NCI-H524 (cell line): ENCODE results near the gene PANK4.
A peak's percentile ranks its signal among the peaks of the same experiment; 100 is the strongest.

ENCODE experiments used
- DNase-seq, 2 experiments: peaks; one replicate each; lab custom pipeline; 2025; lab: John Stamatoyannopoulos, UW

PANK4 gene

DNA sequence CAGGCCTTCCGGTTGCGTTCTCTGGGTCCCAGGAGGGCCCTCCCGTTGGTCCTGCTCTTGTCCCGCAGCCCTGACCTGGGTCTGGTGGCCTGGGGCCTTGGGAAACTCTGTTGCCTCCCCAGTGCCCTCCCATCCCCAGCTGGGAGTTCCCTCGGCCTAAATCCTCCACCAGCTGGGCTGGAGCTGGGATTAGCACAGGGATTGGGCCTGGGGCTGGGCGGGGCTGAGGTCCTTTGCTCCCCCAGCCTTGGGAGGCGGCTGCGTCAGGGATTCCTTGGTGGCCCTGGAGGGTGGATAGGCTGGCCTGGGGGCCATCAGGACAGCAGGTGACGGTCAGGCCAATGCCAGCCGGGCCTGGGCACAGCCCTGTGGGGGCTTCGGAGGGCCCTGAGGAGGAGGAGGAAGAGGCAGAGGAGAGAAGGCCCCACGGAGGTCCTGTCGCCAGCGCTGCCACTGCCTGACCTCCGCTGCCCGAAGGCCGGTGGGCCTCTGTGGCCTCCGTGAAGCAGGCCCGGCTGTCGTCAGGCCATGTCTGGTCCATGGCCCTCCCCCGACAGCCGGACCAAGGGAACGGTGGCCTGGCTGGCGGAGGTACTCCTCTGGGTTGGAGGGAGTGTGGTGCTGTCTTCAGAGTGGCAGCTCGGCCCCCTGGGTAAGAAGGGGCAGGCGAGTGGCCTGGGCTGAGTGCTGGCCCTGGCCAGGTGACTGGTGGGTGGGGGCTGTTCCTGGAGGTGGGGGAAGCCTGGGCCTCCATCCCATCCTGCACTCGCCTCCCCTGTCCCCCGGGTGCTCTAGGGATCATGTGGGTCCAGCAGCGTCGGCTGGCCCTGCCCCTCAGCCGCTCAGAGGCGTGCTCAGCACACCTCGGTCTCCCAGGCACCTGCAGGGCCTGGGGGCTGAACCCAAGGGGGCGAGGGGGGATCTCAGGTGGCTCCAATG is 50.1 kb downstream of the PANK4 start, which contains the start of gene PLCH2:
PLCH2 (plus strand) TSS at position 229 of the 939 bp plus-strand sequence; CDS start at position 529, 300 bp downstream.
- peak; percentile 71 to 82 for DNase-seq

DNA sequence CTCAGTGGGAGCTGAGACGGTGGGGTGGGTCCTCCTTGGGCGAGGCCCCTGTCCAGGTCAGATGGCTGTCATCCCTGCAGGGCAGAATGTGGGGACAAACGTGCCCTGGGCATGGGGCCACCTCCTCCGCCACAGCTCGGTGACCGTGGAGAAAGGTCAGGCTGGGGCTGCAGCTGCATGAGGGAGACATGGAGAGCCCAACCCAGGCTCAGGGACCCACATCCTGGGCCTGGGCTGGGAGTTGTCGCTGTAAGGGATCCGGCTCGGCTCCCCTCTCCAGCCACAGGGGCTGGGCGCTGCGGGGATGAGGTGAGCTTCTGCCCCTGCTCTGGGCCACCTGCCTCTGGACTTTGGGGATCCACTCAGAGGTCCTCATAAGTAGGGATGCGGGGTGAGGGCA is 50.8 kb downstream of the PANK4 start:
- DNase-seq = no peak

DNA sequence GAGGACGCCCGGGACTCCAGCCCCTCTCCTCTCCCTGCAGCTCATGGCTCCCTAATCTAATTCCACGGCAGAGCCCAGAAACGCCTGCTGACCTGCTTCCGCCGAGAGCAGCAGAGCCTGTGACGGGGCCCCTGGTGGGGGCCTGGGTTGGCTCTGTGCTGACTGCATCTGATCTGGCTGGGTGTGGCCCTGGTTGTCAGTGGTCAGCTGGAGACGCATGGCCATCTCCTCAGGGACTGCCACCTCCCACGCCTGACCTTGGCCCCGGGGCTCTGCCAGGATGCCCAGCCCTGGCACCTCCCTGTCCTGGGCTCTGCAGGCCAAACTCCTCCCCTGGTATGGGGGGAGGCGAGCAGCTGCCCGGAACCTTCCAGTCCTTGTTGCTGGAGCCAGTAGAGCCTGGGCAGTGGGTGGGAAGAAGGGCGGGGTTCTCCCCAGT is 51.4 kb downstream of the PANK4 start:
- no peak for DNase-seq

DNA sequence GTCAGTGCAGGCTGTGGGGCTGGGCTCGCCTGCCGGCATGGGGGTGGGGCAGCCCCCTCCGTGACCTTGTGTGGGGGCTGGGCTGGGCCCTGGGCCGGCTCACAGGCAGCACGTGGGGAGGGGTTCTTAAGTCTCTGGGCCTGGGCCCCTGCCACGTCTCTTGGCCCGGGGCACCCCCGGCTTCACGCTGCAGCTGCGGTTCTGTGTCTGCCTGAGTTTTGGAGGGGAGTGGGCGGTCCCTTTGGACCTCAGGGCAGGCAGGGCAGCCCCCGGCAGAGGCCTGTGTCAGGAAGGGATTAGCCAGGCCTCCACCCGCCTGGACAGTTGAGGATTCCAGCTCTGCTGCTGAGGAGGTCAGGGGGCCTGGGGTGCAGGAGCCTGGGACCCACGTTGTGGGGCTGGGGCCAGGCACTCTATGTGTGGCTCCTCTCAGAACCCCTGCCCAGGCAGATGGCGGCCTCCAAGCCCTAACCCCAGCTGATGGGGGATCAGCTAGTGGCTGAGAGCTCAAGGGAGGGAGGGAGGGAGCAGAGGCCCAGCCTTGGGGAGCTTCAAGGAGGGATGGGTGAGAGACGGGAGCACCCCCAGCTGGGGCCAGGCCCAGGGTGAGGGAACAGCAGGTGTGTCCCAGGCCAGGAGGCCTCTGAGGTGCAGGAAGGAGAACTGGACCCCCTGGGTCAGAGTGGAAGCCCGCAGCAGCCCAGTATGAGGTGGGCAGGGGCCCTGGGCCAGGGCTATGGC is 52.1 kb downstream of the PANK4 start:
- peak in 1 of 2 experiments; percentile 66 for DNase-seq

DNA sequence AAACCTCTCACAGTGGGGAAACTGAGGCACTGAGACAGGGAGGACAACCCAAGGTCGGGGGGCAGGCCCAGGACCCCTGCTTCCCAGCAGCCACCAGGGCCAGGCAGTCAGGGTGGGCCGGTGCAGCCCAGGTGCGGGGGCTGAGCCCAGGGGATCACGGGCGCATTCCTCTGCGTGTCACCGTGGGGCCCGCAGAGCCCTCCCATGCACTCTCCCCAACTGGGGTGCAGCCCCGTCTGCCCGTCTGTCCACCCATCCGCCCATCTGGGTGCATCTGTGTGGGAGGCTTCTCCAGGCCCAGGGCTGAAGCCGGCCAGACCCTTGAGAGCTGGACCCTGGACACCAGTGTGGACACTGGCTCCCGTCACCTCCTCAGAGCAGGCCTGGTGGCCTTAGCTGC is 53.2 kb downstream of the PANK4 start:
- no peak for DNase-seq

DNA sequence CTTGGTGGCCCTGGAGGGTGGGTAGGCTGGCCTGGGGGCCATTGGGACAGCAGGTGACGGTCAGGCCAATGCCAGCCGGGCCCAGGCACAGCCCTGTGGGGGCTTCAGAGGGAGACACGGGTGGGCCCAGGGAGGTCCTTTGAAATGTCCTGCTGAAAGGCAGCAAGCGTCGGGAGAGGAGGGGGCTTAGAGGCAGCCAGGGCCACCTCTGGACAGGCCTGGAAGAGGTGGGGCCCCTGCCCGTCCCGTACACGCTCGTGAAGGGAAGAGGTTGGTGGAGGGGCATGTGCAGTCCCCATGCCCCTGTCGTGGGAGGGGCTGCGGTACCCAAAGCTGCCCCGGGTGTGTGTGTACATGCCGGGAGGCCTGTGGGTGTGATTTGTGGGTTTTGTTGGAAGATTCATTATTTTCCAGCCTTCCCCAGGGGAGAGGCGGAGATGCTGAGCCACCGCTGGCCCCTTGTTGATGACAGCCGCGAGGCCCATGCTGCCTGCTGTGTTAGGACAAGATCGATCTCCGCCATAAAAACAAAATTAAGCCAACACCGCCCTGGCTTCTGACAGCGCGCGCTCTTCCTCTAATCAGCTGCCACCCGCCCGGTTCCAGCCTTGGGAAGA is 53.7 kb downstream of the PANK4 start:
- no peak for DNase-seq

DNA sequence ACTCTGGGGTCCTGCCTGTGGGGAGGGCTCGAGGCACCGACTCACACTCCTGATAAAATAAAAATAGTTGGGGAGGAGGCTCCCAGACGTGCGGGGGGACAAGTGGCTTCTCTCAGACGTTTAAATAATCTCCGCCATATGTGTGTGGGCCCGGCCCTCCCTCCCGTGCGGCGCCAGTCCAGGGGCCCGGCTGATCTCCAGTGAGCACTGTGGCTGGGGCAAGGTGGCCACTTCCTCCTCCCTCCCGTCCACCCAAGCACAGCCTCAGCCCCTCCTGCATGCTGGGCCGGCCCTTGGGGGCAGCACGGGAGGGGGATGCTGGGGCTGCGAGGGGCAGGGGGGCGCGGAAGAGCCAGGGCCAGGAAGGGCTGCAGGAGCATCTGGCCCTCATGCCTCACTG is 54.3 kb downstream of the PANK4 start:
- DNase-seq = peak; percentile 85 to 86

DNA sequence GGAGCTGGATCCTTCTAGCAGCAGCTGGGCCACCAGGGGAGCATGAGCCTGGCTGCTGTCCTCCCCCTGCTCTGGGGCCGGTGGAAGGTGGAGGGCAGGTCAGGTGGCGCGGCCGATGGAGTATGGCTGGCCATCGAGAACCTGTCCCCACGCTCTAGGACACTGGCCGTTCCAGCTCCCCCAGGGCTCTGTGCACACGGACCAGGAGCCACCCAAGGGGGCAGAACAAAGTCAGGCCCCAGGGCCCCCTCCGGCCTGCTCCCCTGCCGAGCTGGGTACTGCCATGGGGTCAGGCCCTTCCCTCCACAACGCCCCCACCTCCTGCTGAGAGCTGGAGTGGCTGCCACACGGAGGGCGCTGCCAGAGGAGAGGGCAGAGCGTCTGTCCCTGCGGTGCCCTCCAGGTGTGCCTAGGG is 54.8 kb downstream of the PANK4 start:
- DNase-seq = peak in 1 of 2 experiments; percentile 73

DNA sequence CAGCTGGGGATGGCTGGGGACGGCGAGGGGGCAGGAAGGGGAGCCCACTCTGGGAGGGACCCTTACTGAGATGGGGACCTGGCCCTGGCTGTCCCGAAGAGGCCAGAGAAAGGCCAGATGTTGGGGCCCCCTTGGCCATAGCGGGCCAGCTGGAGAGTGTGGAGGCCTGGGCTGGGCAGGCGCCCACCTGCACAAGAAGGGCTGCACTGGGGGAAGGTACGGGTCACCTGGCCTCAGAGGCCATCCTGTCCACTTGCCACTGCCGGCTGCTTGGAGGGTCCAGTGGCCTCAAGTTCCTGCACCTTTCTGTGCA is 55.3 kb downstream of the PANK4 start:
- no peak for DNase-seq

DNA sequence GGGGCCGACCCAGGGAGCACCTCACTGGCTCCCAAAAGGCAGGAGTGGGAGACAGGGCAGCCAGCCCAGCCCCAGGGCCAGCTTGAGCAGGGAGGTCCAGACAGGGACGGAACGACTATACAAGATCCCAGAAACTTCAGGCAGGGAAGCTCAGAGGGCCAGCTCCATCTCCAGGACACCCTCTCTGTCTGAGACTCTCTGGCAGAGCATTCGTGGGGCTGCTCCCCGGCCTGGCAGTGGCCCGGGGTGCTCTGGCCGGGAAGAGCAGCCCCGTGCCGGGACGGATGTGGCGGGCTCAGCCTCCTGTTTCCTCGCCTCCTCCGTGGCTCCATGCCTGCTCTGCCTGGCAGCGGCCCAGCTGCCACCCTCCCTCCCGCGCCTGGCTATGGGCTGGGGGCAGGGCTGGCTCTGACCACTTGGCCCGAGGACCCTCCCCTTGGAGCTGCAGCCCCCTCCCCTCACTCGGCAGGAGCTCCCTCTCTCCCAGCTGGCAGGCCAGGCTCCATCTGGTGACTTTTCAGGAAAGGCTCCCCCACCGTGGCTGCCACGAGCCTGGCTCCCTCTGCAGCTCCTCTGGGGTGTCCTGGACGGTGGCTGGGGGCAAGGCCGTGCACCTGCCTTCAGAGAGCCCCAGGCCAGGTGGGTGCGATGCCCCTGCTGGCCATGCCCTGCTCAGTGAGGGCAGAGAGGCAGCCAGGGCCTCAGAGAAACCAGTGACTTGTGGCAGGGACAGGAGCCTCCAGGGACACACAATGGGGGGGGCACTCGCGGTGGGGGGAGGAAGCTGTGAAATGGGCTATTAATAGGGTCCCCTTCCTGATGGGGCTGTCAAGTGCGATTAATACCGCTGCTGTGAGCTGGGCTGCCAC is 55.9 kb downstream of the PANK4 start:
- DNase-seq = peak; percentile 87 to 92

DNA sequence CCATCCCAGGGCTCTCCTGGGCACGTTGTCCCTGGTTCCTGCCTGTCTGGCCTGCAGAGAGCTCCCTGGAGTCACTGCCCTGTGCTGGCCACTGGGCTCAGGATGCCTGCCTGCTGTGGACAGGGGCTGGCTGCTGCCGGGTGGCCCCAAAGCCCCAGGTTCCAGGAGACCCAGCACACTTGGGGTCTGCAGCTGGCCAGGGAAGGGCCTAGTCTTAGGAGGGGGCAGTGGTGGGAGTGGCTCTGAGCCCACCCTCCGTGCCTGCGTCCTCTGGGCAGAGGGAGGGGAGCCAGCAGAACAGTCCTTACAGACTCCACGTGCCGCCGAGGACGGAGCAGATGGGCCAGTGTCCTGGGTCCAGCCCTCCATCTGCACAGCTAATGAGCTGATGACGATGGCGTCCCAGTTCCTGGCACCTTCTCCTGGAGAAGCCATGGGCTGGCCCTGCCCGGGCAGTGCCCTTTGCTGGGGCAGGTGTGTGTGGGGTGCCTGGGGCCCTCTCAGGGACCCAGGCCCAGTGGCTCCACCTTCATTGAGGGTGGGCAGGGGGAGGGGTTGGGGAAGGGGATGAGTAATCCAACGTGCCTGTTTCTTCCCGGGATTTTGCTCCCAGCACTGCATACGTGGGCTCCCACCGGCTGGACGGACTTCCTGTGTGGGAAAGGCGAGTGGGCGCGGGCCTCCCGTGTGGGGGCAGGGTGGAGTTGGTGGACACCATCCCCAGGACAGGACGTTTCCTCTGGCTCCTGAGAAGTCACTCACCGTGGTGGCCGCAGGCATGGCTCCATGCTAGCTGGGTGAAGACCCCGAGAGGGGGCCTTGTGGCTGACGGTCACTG is 57.1 kb downstream of the PANK4 start:
- DNase-seq = peak in 1 of 2 experiments; percentile 59

DNA sequence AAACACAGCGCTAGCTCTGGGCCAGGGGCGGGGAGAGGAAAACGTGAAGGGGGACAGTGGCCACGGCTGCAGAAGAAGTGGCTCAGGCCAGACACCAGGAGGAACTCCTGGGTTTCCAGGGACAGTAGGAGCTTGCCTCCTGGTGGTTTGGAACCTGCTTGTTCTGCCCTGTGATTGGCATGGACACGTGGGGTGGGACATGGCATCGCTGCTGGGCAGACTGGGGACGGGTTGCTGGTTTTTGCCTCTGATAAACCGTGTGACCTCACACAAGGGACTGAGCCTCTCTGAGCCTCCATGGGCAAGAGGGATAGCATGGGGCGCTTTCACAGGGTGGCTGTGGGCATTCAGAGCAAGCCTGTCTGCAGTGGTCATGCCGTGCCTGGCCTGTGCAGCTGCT is 57.9 kb downstream of the PANK4 start:
- peak in 1 of 2 experiments; percentile 33 for DNase-seq

DNA sequence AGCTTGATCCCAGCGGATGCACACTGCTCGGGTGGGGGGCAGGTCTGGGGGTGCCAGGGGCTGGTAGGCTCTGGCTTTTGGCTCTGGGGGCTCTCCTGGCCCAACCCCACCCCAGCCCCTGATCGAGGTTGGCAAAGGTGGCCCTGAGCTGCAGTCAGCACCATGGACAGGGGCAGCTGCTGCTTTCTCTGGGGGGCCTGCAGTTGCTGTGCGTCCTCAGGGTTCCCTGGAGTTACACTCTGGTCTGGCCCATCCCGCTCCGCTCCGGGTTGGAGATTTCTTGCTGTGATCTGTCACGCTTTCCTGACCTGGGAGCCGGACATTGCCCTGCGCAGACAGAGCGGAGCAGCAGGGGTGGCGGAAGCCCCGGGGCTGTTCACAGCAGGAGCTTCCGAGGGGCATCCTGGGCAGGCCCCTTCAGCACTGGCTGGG is 58.3 kb downstream of the PANK4 start:
- DNase-seq = no peak

DNA sequence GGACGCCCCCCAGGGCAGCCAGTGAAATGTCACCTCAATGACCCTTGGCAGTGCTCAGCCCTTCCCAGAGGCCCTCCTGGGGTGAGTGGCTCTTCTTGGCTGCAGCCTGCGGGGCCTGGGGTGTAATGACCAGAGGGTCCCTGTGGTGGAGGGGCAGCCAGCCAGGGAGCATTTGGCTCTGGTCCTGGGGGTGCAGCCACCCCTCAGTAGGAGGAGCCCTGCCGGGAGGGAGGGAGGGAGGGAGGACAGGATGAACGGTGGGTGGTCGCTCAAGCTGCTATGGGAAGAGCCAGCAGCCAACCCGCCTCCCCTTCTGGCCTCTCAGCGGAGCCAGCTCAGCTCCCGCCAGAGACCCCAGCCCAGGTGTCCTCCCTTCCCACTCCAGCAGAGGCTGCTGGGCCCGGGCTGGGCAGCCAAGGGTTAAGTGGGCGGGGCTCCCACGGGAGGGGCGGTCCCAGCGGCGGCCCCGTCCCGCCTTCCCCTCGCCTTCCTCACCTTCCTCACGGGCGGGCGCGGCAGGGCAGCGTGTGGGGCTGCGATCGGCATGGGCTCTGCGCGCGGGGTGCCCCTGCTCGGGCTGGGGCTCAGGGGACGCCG is 59.3 kb downstream of the PANK4 start:
- peak; percentile 34 to 62 for DNase-seq

DNA sequence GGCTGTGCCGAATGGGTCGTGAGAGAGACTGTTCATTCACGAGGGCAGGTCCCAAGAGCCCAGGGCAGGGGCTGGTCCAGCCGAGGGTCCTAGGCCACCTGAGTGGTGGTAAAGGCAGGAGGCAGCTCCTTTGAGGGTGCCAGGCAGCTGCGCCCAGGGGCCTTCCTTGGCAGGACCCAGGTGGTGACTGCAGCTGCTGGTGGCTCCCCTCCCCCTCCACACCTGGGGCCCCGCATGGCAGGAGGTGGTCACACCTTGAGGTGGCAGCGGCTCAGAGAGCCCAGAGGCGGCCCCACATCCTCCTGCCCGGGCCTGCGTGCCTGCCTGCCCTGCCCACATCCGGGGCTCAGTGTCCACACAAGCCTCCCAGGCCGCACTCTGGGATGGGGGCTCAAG is 60.1 kb downstream of the PANK4 start:
- peak in 1 of 2 experiments; percentile 18 for DNase-seq

DNA sequence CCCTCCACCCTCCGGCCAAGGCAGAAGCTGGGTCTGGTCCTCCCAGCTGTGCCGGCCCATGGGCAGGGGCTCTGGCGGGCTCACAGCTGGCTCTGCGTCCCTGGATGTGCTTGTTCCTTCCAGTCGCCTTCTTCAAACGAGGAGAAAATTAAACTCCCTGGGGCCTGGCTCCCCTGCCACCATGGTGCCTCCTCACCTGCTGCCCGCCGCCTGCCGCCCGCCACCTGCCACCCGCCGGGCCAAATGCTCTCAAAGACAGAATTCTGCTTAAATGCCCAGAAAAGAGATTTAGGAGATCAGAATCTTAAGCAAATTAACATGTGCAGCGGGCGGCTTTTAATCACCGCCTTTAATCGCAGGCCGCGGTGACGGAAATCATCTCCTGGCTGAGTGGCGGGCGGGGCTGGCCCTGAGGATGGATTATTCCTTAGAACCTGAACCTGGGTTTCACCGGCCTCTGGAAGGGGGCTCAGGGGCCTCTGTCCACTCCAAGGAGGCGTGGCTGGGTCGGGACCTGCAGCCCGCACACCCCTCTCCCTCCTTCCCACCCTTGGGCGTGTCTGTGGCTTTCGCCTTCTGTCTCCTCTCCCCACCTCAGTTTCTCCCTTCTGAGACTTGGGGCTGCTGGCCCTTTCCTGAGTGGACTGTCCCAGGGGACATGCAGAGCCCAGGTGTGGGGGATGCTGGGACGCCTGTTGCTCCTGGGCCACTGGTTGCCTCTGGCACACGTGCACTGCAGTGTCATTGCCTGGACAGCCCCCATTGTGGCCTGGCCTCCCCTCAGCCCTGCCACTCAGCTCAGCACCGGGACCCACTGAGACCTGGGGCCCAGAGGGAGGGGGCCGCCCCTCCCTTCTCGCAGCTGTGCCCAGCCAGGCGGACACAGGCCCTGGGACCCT is 60.8 kb downstream of the PANK4 start:
- DNase-seq = peak; percentile 74 to 84

DNA sequence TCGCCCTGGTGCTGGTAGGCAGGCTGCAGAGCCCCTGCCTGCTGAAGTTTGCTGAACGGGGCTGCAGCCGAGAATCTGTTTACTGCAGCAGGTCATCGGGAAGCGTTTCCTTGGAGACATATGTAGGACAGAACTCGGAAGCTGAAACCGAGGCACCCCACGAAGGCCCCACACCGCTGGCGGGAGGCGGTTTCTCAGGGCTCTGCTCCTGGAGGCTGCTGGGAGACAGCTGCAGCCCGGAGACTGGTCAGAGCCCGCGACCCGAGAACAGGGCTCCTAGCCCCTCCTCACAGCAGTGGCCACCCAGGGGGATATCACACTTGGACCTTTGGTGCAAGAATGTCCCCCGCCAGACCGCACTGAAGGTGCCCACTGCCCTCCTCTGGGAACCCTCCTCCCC is 63.0 kb downstream of the PANK4 start:
- DNase-seq = no peak

DNA sequence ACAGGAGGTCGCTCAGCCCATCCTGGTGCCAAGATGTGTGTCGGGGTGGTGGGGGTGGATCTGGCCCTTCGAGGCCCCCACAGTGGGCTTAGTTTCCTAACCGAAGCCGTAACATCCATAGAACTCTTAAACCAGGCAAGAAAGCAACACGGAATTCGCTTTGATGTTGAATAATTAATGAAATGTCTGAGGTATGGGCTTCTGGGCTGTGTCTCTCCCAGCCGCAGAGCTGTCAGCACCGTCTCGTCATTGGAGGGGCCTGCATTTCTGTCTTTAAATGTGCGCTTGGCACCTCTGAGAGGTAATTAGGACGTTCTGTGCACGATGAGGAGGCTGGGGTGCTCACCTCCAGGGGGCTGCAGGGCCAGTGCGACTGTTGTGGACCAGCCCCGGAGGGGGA is 63.6 kb downstream of the PANK4 start:
- DNase-seq = no peak
